AG04449 (cell line): ENCODE results near the gene SLC32A1.
A peak's percentile ranks its signal among the peaks of the same experiment; 100 is the strongest.

ENCODE experiments used
- CTCF ChIA-PET: fragments of 350-600 bp; formaldehyde crosslinking; extraction: SDS; loops from one replicate; lab custom pipeline; 2021; ENCODE audit warnings: antibody characterized with exemption; lab: Yijun Ruan, JAX
- POLR2A ChIA-PET: fragments of 400-600, 350-600 bp; formaldehyde crosslinking; extraction: SDS; loops from one replicate; lab custom pipeline; 2020; ENCODE audit warnings: antibody characterized with exemption, inconsistent platforms; lab: Yijun Ruan, JAX
- DNase-seq: peaks from one replicate; pipeline ENCODE4 v3.0.0-alpha.2; 2010; ENCODE audit warnings: low read depth, low spot score
- H3K4me3 ChIP-seq: 2 replicates; pipeline ENCODE4 v1.5.1; 2011; ENCODE audit warnings: low read depth, mild to moderate bottlenecking, control low read depth, low read length
- TF ChIP-seq, protein P1 (sequence below): IDR thresholded peaks from one replicate; pipeline ENCODE4 v1.5.1; 2011; ENCODE audit warnings: mild to moderate bottlenecking, moderate library complexity, low read length, control low read depth, inconsistent platforms; ENCODE audit not compliant: insufficient read depth; ENCODE audit errors: missing control alignments

SLC32A1 gene

DNA sequence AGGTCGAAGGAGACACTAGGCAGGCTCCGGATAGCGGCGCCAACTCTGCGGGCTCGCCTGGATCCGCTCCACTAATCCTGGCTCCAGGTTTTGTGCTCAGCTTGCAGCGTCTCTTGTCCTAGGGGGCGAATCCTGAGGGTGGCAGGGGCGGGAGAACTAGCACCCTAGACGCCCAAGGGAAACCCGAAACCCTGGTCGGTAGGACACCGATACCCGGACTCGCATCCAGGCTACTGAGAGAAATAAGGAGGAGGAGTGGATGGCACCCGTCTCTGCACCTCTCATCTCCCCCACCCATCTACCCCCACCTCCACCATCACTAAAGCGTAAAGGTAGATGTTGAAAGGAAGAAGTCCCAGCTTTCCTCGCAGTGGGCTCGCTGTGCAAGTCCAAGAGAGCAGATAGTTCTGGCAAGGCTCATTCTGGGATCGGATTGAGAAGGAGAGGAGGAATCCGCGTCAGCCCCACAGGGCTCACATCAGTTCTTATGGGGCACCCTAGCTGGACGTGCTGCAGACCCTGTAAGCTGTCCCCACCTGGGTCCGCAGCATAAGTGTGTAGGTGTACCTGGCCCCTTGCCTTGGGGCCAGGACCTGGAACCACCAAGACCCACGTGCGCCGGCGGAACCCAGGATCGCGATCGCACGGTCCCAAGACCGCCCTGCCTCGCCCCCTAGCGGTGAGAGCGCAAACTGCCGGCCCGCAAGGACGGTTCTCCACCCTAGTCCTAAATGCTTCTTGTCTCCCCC is 6.9 kb downstream of the SLC32A1 start:
- TF ChIP-seq, protein P1, sequence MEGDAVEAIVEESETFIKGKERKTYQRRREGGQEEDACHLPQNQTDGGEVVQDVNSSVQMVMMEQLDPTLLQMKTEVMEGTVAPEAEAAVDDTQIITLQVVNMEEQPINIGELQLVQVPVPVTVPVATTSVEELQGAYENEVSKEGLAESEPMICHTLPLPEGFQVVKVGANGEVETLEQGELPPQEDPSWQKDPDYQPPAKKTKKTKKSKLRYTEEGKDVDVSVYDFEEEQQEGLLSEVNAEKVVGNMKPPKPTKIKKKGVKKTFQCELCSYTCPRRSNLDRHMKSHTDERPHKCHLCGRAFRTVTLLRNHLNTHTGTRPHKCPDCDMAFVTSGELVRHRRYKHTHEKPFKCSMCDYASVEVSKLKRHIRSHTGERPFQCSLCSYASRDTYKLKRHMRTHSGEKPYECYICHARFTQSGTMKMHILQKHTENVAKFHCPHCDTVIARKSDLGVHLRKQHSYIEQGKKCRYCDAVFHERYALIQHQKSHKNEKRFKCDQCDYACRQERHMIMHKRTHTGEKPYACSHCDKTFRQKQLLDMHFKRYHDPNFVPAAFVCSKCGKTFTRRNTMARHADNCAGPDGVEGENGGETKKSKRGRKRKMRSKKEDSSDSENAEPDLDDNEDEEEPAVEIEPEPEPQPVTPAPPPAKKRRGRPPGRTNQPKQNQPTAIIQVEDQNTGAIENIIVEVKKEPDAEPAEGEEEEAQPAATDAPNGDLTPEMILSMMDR: peak; percentile 97
- H3K4me3 ChIP-seq: peak overlapping the region; percentile 32
- CTCF ChIA-PET: interaction anchor here (0.6 to 2.6 kb wide), 19 partner anchors 8 to 97 kb away, joined by 3 to 14 read pairs (median 5); partner anchors contain the start of genes ACTR5 and SLC32A1
- no peak for DNase-seq
- POLR2A ChIA-PET: no interaction called here

DNA sequence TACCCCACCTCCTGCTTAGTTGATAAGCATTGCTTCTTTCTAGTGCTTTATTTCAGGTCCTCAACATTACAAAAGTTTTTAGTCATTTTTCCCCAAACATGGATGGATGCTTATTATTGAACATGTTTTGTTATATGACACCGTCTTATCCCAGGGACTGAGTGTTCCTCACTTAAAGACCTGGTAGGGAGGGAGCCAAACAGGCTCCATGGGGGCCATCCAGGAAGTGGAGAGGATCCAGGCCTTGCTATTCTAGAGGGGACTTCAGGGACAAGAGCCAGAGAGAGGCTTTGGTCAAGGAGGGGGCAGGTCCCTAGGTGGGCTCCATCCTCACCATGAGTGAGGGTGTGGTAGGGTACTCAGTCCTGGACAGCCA is 7.4 kb downstream of the SLC32A1 start:
- H3K4me3 ChIP-seq: no peak overlapping the region
- DNase-seq: no peak
- POLR2A ChIA-PET: no interaction called here
- CTCF ChIA-PET: interaction anchor here (1.0 to 2.6 kb wide), 15 partner anchors 8 to 162 kb away, joined by 3 to 14 read pairs (median 6); partner anchors contain the start of genes ACTR5 and SLC32A1
- TF ChIP-seq, protein P1: no peak

GRCh38 chr20:38732981-38733380 is 8.7 kb downstream of the SLC32A1 start:
- POLR2A ChIA-PET: no interaction called here
- TF ChIP-seq, protein P1: no peak
- H3K4me3 ChIP-seq: no peak overlapping the region
- DNase-seq: no peak
- CTCF ChIA-PET: interaction anchor here (0.8 to 2.6 kb wide), 11 partner anchors 9 to 161 kb away, joined by 3 to 14 read pairs (median 4); partner anchors contain the start of genes ACTR5 and SLC32A1

DNA sequence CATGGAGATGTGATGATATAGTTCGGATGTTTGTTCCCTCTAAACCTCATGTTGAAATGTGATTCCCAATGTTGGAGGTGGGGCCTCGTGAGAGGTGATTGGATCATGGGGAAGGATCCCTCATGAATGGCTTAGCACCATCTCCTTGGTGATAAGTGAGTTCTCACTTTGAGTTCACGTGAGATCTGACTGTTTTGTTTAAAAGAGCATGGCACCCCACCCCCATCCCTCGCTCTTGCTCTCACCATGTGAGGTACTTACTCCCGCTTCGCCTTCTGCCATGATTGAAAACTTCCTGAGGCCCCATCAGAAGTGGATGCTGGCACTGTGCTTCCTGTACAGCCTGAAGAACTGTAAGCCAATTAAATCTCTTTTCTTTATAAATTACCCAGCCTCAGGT is 10.9 kb downstream of the SLC32A1 start:
- ChIA-PET POLR2A (no interaction called here), CTCF (interaction anchor here (1.1 to 1.4 kb wide), 2 partner anchors 9 to 16 kb away, joined by 3 to 6 read pairs; no protein-coding TSS in a partner anchor)
- TF ChIP-seq, protein P1: no peak
- no peak for DNase-seq
- no peak overlapping the region for H3K4me3 ChIP-seq

DNA sequence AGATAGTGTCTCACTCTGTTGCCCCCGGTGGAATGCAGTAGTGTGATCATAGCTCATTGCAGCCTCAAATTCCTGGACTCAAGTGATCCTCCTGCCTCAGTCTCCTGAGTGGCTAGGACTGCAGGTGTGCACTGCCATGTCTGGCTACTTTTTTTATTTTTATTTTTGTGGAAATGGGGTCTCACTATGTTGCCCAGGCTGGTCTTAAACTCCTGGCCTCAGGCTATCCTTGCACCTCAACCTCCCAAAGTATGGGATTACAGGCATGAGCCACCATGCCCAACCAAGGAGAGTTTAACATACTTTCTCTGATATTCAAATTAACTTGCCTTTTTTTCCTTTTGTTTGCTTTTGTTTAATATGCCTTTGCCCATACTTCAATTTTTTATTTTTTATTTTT is 13.6 kb downstream of the SLC32A1 start:
- POLR2A ChIA-PET: no interaction called here
- CTCF ChIA-PET: no interaction called here
- TF ChIP-seq, protein P1: no peak
- DNase-seq: no peak
- H3K4me3 ChIP-seq: no peak overlapping the region

DNA sequence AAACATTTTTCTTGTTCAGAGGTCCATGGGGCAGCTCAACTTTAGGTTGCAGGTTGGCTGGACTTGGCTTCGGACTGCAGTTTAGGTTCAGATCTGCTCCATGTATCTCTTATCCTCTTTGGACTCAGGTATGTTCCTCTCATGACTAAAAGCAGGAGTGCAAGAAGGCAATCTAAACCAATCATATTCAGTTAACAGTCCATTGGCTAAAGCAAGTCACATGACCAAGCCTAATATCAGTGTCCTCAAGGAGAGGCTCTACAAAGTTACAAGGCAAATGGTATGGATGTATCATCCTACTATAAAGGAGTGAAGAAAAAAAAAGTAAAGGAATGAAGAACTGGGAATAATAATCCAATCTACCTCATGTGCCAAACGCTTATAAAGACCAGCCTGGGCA is 21.5 kb downstream of the SLC32A1 start:
- no peak for DNase-seq

More for the DNA sequence above, 21.5 kb downstream of the SLC32A1 start:
- TF ChIP-seq, protein P1: no peak
- CTCF ChIA-PET: interaction anchor here (1.0 kb wide), 1 partner anchor 15 kb away, joined by 3 read pairs; no protein-coding TSS in a partner anchor
- H3K4me3 ChIP-seq: no peak overlapping the region
- POLR2A ChIA-PET: no interaction called here
